COLO668 (cell line): ENCODE results near the gene TM7SF2.
A peak's percentile ranks its signal among the peaks of the same experiment; 100 is the strongest.

Experiments
- DNase-seq: peaks from one replicate; lab custom pipeline; 2025; ENCODE audit not compliant: unreplicated experiment; lab: John Stamatoyannopoulos, UW

Gene TM7SF2

GRCh38 chr11:65111744-65112545 is at the start of gene TM7SF2:
TM7SF2 (plus strand) TSS chr11:65111872; CDS start chr11:65112016, 144 bp downstream.
- peak; percentile 98 for DNase-seq

DNA sequence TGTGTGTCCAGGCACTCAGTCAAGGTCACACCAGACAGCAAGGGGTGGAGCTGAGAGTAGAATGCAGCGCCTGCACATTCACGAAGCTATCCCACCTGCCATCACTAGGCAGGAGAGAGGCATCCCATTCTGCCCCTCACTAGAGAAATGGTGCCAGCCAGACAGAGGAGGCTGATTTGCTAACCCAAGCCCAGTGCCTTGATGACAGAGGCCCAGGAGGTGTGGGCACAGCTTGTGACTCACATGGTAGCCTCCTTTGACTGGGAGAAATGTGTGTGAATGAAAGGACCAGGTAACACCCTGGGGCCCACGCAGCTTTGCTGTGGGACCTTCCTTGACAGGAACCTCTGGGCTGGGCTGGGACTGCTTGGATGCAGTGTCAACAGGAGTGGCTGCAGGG is 48.1 kb upstream of the TM7SF2 start:
- DNase-seq, result no peak

- DNase-seq, result no peak
Measured at GRCh38 chr11:65064847-65065240, 46.8 kb upstream of the TM7SF2 start.

DNA sequence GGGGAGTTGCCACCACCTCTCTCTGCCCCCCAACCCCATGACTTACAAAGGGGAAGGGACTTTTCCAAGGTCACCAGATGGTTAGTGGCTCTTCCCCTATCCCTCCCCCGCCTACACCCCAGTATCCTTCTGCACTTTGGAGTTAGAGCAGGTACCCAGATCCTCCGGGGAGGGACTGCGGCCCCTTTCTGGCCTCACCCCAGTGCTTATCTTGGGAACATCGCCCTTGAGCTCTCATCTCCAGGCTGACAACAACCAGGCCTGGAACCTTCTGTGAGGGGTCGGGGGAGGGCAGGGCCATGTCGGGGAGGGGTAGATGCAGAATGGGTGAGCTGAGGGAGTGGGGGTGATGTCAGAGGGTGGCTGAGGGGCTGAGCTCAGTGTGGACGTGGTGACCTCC is 45.8 kb upstream of the TM7SF2 start:
- no peak for DNase-seq

DNA sequence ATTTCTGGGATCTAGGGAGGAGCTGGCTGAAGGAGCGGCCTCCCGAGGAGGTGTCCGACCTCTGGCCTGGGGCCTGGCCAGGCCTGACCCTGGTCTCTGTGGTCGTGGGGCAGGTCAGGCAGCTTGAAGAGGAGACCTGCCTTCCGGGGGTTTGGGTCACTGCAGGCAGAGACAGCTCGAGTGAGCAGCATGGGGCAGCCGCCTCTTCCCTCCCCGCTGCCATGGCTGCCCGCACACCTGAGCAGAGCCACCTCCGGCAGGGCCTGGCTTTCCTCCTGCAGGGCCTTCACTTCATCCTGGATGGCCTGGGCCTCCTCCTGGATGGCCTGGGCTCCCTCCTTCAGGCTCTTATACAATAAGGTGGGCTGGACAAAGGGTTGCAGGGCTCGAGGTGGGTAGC is 45.4 kb upstream of the TM7SF2 start:
- no peak for DNase-seq

DNA sequence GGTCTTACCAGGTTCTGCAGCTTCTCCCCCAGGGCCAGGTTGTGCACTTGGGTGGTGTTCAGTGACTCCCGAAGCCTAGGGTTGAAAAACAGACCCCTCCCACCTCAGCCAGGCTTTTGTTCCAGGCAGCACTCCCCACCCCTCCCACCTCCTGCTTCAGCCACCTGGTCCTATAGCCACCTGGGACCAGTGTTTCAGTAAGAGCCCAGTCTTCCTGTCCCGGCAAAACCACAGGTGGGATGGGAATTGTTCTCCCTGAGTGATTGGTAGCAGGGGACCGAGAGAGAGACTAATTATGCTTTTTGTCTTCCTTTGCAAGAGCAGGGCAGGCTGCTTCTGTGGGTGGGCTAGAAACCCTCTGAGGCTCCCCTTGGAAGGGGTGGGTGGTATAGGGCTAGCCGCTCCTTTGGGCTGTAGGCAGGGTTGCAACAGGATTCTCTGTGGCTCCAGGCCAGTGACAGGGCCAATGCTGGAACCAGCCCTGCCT is 44.8 kb upstream of the TM7SF2 start:
- DNase-seq, result peak; percentile 68

GRCh38 chr11:65067446-65067845 is 44.2 kb upstream of the TM7SF2 start:
- no peak for DNase-seq

DNA sequence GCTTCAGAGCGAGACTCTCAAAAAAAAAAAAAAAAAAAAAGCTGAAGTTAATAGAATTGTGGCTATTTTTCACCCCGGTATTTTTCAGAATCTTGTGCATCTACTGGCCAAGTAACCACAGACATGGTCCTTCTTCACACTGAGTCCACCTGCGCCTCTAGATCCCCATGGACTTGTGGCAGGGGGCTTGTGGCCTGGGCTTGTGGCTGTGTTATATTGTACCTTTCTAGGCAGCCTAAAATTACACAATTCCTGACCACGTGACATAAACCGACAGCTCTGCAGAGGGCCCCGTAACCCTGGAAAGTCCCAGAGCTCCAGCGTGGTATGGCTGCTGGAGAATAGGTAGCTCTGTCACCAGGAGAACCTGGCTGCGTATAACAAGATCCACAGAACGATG is 42.5 kb upstream of the TM7SF2 start:
- DNase-seq, result peak; percentile 11

GRCh38 chr11:65071907-65072630 is 39.6 kb upstream of the TM7SF2 start:
- no peak for DNase-seq

GRCh38 chr11:65072631-65072966 is 39.1 kb upstream of the TM7SF2 start:
- DNase-seq, result no peak

DNA sequence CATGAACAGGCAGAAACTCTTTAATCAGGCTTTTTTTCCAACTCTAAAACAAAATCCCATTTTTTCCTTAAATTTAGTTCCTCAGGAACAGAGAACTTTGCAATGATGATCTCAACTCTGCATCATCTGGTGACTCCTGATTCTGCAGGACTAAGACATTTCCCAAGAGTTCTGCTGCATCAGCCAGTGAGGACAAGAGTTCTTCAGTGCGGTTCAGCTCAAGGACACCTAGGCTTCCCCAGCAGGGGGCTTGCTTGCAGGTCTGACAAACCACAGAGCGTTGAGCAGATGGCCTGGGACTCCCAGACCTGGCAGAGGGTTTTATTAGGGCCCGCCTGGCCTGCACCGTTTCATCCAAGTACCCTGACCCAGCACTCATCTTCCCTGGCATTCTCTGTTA is 34.2 kb upstream of the TM7SF2 start:
- DNase-seq, result no peak

GRCh38 chr11:65078151-65078550 is 33.5 kb upstream of the TM7SF2 start:
- peak; percentile 65 for DNase-seq

- no peak for DNase-seq
Measured at GRCh38 chr11:65078786-65079342, 32.8 kb upstream of the TM7SF2 start.

DNA sequence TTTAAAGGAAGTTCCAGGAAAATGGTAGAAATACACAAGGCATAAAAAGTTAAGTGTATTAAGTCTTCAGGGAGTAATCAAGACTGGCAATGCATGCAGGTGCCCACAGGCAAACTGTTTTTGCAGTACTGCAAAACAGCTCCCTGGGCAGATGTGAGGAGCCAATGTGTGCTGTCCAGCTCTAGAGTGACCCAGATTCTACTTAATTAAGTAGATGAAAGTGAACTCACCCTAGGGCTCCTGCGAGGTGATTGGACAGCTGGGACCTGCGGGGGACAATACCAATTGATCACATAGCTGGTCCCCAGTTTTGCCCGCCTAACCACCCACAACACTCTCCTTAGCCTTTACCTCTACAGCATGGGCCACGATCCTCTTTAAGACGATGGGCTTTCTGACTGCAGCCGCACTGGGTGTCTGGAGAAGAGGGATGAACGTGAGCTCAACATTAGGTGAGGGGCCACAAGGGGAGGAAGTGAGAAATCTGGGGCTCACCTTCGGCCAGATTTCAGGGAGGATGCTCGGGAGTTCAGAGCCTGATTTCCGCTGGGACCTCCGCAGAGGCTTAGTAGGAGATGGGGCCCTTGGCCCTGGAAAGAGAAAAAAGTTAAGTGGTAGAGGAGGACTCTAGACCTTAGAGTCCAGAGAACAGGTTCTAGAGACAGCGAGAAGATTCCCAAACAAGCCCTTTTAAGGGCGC is 28.4 kb upstream of the TM7SF2 start:
- DNase-seq, result no peak

DNA sequence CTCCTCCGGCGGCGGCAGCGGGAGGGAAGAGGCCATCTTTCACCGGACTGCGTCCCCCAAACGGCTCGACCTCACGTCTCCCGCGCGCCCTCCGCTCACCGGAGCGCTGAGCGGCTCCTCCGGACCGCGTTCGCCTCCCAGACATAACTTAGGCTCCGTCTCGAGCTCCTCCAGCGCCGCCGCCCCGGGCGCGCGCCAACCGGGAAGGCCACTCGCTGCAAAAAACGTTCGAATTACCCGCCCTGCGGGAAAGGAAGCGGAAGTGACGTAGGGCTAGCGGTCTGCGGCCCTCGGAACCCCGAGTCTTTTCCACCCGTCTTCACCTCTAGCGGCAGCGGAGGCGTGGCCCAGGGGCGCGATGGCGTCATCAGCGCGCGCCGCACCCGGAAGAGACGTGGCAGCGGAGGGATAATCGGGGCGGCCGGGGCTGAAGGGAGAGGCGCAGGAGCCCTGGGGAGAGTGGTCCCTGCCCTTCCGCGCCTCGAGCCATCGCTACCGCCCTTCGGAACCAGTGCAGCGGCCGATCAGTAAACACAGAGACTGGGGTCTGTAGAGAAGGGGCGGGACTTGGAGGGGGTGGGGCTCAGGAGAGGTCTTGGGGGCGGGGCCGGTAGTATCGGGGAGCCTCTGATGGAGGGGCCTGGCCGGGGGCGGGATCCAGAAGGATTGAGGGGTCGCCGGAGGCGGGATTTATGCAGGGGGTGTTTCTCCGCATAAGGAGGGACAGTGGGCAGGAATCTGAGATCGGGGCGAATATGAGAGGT is 27.7 kb upstream of the TM7SF2 start, which contains the start of the genes CDCA5 and ZFPL1:
CDCA5 (minus strand) TSS at position 207 of the 764 bp plus-strand sequence; CDS start at position 145, 62 bp downstream.
ZFPL1 (plus strand) TSS at position 389 of the 764 bp plus-strand sequence. CDS start 477 bp downstream, outside the sequence.
- peak; percentile 95 for DNase-seq

GRCh38 chr11:65084598-65085375 is 26.9 kb upstream of the TM7SF2 start:
- DNase-seq, result no peak

GRCh38 chr11:65085446-65085845 is 26.2 kb upstream of the TM7SF2 start:
- no peak for DNase-seq

DNA sequence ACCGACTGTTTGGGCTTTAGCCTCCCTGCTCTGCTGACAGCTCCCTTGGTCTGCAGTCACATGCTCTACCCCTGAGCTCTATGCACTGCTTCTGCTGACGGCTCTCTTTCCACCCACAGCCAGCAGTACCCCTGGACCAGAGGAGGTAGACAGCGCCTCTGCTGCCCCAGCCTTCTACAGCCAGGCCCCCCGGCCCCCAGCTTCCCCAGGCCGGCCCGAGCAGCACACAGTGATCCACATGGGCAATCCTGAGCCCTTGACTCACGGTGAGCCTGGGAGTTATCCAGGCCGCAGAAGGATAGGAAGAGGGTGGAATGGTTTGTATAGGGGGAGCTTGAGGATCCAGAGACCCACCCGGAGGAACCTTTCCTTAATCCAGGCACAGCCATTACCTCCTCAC is 24.9 kb upstream of the TM7SF2 start:
- DNase-seq, result no peak

DNA sequence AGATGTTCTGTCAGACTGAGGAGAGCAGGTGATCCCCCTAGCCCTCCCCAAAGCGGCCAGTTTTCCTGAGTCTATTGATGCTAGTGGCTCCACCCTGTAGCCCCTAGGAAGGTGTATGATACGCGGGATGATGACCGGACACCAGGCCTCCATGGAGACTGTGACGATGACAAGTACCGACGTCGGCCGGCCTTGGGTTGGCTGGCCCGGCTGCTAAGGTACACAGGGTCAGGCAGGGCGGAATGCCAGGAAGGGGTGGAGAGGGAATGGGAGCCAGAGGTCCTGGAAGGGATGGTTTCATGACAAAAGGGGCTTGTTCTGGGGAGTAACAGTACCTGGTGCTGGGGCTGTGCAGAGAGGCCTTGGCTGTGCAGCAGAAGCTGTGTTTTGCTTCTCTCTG is 24.5 kb upstream of the TM7SF2 start:
- DNase-seq, result no peak

DNA sequence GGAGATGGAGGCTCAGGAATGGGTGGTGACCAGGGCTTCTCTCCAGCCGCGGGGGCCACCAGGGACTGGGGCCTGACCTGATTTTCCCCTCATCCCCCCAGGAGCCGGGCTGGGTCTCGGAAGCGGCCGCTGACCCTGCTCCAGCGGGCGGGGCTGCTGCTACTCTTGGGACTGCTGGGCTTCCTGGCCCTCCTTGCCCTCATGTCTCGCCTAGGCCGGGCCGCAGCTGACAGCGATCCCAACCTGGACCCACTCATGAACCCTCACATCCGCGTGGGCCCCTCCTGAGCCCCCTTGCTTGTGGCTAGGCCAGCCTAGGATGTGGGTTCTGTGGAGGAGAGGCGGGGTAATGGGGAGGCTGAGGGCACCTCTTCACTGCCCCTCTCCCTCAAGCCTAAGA is 23.8 kb upstream of the TM7SF2 start:
- DNase-seq, result no peak
